GM21723 (cell line): ENCODE measurements around the gene RPL37A.

ENCODE experiments used
- ATAC-seq: cut with Tn5 transposase; IDR thresholded peaks from one replicate; pipeline ENCODE4 v1.9.1; 2021; ENCODE audit warnings: mild to moderate bottlenecking, moderate library complexity; ENCODE audit not compliant: unreplicated experiment

RPL37A gene

DNA sequence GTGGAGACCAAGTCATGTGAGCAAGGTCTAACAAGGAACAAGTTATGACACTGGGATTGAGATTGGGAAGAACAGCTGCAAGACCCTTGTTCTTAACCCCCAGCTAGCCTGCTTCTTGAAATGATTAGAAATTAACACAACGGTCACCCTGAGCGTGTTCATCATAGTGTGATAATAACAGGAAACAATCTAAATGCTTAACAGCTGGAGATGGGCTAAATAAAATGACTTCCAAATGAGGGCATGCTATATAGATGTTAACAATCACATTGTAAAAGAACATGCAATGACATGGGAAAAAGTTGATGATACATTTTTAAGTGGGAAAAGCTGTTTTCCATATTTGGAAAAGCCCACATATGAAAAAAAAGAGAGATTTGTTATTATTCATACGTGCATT is 47.6 kb downstream of the RPL37A start:
- ATAC-seq: no peak

DNA sequence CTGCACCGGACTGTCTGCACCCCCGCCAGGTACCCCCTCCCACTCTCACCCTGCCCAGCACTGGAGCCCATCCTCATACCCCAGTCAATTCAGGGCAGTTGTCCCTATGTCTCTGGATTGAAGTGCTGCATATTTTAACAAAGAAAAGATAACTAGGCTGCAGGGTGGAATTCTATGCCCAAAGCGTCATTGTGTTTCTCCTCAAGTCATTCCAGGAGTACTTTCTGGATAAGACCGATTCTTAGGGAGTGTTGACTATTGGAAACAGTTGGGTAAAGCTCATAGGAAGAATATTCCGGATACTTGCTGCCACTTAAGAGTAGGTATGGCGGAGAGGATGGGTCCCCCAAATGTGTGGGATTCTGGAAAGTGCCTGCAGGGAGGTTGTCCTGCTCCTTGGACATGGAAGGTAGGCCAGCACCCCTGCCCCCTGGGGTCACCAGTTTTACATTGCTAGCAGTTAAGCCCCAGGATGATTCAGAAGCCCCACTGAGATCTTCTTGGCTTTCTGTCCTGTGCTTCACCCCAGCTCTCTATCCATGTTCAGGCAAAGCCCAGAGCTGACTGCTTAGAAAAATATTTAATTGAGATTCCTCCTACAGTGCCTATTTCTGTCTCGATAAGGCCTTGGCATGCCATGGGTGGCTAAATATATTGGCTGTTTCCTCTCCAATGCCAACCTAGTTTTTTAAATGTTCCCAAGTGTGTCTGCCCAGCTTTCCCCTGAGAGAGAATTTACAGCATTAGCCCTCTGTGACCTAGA is 48.2 kb downstream of the RPL37A start:
- no peak for ATAC-seq

DNA sequence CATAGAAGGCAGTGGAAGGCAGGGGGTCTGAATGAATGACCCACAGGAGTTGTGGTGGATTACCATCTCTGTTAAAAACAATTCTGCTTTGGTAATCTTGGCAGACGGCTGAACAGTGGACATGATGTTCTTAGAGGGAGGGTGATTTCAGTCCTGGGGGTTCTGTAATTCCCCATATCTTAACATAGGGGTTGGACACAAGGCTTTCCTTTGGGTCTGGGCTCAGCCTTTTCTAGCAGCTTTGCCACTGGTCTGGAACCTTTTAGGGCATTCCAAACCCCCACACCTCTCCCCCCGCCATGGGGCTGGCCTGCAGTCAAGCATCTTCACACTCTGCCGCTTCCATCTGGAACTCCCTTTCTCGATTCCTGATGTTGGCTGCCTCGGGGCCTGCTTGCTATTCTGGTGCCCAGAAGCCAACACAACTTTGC is 50.3 kb downstream of the RPL37A start:
- no peak for ATAC-seq

DNA sequence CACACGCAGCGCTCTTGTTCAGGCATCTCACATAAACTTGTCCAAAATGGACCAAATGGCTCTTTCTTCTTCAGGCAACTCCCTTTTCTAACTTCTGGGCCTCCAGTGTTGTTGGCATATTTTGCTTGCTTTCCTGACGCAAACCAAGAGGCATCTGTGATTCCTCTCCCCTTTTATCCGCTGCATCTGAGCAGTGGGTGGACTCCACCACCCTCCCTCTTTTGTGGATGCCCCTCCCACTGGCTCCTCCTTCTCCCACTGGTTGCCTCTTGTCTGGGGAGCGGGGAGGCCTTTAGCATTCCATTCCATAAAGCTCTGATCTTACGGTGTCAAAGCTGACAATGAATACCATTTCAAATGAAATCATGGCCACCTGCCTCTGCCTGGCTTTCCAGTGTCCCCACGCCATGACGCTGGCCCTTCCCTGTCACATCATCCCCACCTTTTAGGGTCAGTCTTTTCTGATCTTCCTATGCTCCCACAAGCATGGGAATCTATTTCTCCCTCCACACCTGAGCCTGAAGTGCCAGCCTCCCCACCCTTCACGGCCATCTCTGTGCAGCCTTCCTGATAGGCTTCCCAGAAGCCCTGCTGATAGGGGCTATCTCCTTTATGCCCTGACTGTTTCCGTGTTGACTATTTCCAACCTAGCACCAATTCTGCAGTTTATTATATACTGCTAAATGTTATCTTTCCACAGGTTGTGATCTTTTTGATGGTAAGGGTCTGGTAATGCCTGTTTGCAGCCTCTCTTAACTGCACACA is 51.5 kb downstream of the RPL37A start:
- no peak for ATAC-seq

DNA sequence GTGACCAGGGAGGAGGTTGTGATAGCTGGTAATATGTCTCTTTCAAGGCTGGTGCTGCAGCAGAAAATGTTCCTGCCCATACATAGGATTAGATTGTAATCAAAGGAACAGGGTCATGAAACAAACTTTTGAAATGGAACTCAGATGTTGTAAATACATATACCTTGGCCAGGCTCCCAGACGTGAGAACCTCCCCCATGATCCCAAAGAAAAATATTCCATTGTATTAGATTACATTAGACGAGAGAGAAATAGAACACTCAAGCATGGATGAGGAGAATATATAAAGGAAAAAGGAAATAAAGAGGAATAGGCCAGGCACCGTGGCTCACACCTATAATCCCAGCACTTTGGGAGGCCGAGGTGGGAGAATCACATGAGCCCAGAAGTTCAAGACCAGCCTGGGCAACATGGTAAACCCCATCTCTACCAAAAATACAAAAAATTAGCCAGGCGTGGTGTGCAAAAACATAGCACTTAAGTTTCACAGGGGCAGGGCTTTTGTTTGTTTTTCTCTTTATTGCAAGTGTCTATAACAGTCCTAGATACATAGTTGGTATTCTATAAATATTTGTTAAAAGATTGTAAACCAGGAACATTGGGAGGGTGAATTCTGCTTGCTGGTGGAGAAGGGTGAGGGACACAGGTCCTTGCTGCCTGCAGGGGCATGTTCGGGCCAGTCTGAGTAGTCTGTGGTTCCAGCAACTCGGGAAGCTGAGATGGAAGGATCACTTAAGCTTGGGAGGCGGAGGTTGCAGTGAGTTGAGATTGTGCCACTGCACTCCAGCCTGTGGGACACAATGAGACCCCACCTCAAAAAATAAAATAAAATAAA is 52.8 kb downstream of the RPL37A start:
- no peak for ATAC-seq

DNA sequence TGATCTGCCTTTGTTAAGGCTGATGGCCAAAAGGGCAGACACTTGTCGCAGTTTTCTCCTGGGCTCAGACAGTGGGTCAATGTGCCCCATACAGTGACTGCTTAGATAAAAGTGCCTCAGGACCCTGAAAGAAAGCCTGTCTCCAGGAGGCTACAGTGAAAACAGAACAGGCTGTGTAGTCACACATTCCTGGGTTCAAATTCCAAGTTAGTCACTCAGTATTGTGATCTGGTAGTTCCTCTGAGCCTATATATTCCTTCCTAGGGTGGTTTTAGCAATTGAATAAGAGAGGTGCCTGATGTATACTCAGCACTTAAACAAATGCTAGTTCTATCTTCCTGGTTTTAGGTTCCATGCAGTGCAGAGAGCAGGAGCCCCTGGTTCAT is 54.4 kb downstream of the RPL37A start:
- no peak for ATAC-seq
